ENCODE data around the gene CST7.
A peak's percentile ranks its signal among the peaks of the same experiment; 100 is the strongest.

The CST7 gene, protein sequence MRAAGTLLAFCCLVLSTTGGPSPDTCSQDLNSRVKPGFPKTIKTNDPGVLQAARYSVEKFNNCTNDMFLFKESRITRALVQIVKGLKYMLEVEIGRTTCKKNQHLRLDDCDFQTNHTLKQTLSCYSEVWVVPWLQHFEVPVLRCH

DNA sequence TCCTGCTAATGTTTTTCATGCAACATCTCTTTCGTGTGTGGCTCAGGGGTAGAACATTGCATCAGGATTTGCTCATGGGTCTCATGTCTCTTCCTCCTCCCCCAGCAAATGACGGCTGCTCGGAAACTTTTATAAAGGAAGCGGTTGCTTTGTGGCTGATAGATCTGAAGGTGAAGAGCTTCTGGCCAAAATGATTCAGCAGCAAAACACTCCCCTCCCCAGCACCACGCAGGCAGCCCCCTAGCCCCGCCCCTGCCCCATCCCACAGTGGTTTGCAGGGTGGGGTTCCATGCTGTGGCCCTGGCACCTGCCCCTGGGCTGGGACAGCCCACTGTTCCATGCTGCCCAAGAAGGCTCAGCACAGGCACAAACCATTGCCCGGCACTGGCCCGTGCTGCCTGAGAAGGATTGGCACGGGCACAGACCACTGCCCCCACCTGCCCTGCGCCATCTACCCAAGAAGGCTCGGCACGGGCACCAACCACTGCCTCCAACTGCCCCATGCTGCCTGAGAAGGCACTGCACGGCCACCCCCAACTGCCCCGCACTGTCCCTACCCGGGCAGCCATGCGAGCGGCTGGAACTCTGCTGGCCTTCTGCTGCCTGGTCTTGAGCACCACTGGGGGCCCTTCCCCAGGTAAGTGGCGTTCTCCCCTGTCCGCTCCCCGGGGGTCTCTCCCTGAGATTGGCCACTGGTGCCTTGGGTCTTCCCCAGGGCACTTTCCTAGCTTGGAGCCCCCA lies at the start of gene CST7:
CST7 (plus strand) TSS at position 331 of the 741 bp plus-strand sequence; CDS start at position 568, 237 bp downstream.
- no peak within 1 kb of the TSS for H3K9ac ChIP-seq (ENCODE audit: low read length in 2 of 2)

DNA sequence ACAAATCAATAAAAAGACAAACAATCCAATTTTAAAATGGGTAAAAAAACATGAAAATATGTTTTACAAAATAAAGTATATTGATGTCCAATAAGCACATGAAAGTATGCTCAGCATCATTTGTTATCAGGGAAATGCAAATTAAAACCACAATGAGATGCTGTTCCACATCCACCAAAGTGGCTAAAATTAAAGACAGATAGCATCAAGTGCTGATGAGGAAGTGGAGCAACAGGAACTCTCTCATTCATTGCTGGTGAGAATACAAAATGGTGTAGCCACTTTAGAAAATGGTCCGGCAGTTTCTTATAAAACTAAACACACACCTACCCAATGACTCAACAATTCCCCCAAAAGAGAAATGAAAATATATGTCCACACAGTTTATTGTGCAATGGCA lies 42.3 kb upstream of the CST7 start:
- Histone ChIP-seq H3K9me3 (ENCODE audit: control insufficient read depth in 2 of 2, low read length in 2 of 2) (peaks cover 0 to 8% of the 10 kb centered on the region in 2 donors), H3K36me3 (ENCODE audit: control insufficient read depth in 2 of 2, insufficient read depth in 2 of 2, low read length in 2 of 2) (no peaks in the 10 kb centered on the region), H3K4me3 (ENCODE audit: low read length in 2 of 2) (no peak overlapping the region), H3K27ac (ENCODE audit: low read length) (no peak overlapping the region), H3K9ac (ENCODE audit: low read length in 2 of 2) (no peak overlapping the region), H3K27me3 (ENCODE audit: control insufficient read depth in 1 of 2, insufficient read depth in 2 of 2, low read length in 2 of 2) (no peaks in the 10 kb centered on the region), H3K4me1 (ENCODE audit: control insufficient read depth, insufficient read depth, low read length) (no peaks in the 10 kb centered on the region)

More for the DNA sequence above, at the start of gene CST7:
- Histone ChIP-seq H3K9me3 (ENCODE audit: control insufficient read depth in 2 of 2, low read length in 2 of 2) (no peaks in the 10 kb centered on the region), H3K27ac (ENCODE audit: low read length) (no peak within 1 kb of the TSS), H3K27me3 (ENCODE audit: control insufficient read depth in 1 of 2, insufficient read depth in 2 of 2, low read length in 2 of 2) (peaks cover 0 to 4% of the 10 kb centered on the region in 2 donors), H3K4me3 (ENCODE audit: low read length in 2 of 2) (peak within 1 kb of the TSS in 1 of 2 donors; percentile 3), H3K36me3 (ENCODE audit: control insufficient read depth in 2 of 2, insufficient read depth in 2 of 2, low read length in 2 of 2) (no peaks in the 10 kb centered on the region), H3K4me1 (ENCODE audit: control insufficient read depth, insufficient read depth, low read length) (no peaks in the 10 kb centered on the region)

DNA sequence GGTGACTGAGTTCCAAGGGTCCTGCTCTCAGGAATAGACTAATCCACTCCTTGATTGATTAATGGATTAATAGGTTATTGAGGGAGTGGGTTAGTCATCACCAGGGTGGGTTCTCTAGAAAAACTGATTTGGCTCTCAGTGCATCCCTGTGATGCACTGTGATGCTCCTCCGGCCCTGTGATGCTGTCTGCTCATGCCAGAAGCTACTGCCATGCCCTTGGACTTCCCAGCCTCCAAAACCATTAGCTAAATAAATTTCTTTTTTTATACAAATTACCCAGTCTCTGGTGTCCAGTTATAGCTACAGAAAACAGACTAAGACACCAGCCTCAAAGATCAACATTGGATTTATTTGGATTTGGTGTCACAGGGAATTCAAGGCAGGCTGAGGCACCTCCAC lies 40.4 kb upstream of the CST7 start:
- no peak overlapping the region for H3K4me3 ChIP-seq (ENCODE audit: low read length in 2 of 2)
- no peaks in the 10 kb centered on the region for H3K36me3 ChIP-seq (ENCODE audit: control insufficient read depth in 2 of 2, insufficient read depth in 2 of 2, low read length in 2 of 2)
- H3K9ac ChIP-seq (ENCODE audit: low read length in 2 of 2), result no peak overlapping the region
- H3K9me3 ChIP-seq (ENCODE audit: control insufficient read depth in 2 of 2, low read length in 2 of 2), result peaks cover 0 to 8% of the 10 kb centered on the region in 2 donors
- no peaks in the 10 kb centered on the region for H3K4me1 ChIP-seq (ENCODE audit: control insufficient read depth, insufficient read depth, low read length)
- H3K27ac ChIP-seq (ENCODE audit: low read length), result no peak overlapping the region
- peaks cover 0 to 2% of the 10 kb centered on the region in 2 donors for H3K27me3 ChIP-seq (ENCODE audit: control insufficient read depth in 1 of 2, insufficient read depth in 2 of 2, low read length in 2 of 2)

DNA sequence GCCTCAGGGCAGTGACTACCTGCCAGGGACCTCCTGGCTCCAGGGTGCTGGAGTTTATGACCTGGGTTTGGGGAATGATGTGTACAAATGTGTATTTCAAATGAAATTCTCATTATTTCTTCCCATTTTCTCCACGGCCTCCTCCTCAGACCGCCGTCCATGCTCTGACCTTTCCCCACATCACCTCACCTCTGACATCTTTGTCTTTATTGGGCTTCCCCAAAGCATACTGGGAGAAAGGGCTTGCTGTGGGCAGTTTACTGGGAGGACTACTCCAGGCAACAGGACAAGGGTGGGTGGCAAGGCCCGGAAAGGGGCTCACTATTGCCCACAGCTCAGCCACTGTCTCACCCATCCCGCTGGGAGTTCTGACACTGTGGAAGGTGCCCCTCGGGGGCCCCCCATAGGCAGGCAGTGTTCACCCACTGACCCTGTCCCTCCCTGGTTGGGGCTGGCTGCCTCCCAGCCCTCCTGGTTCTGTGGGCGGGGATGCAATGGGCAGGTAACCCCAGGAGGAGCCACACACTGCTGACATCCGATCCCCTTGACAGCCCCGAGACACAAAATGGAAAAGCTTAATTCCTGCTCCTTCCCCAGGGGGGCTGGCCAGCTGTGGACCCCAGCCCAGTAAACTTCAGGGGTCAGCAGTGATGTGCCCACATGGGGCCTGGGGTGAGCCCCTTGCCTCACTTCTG lies 39.8 kb upstream of the CST7 start:
- no peak overlapping the region for H3K4me3 ChIP-seq (ENCODE audit: low read length in 2 of 2)
- no peaks in the 10 kb centered on the region for H3K36me3 ChIP-seq (ENCODE audit: control insufficient read depth in 2 of 2, insufficient read depth in 2 of 2, low read length in 2 of 2)
- H3K9me3 ChIP-seq (ENCODE audit: control insufficient read depth in 2 of 2, low read length in 2 of 2), result peaks cover 0 to 8% of the 10 kb centered on the region in 2 donors
- peaks cover 0 to 2% of the 10 kb centered on the region in 2 donors for H3K27me3 ChIP-seq (ENCODE audit: control insufficient read depth in 1 of 2, insufficient read depth in 2 of 2, low read length in 2 of 2)
- no peaks in the 10 kb centered on the region for H3K4me1 ChIP-seq (ENCODE audit: control insufficient read depth, insufficient read depth, low read length)
- no peak overlapping the region for H3K27ac ChIP-seq (ENCODE audit: low read length)
- H3K9ac ChIP-seq (ENCODE audit: low read length in 2 of 2), result no peak overlapping the region

DNA sequence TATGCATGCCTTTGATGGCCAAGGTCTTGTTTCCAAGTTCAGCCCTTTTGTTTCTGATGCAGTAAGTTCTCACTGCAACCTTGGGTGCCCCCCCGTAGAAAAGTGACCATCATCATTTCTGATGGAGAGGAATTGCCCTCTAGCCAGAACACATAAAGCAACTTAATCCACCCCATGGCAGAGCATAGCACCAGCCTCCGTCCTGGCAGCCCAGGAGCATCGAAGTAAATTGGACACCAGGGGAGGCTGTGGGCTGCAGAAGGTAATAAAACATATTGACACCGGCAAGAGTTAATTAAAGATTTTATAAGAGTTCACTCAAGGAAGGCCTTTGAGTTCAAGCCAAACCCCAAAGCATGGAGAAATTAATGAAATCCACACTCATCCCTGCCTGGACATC lies 39.2 kb upstream of the CST7 start:
- peaks cover 0 to 2% of the 10 kb centered on the region in 2 donors for H3K27me3 ChIP-seq (ENCODE audit: control insufficient read depth in 1 of 2, insufficient read depth in 2 of 2, low read length in 2 of 2)
- no peak overlapping the region for H3K27ac ChIP-seq (ENCODE audit: low read length)
- H3K36me3 ChIP-seq (ENCODE audit: control insufficient read depth in 2 of 2, insufficient read depth in 2 of 2, low read length in 2 of 2), result no peaks in the 10 kb centered on the region
- H3K4me1 ChIP-seq (ENCODE audit: control insufficient read depth, insufficient read depth, low read length), result no peaks in the 10 kb centered on the region
- H3K9ac ChIP-seq (ENCODE audit: low read length in 2 of 2), result no peak overlapping the region
- no peak overlapping the region for H3K4me3 ChIP-seq (ENCODE audit: low read length in 2 of 2)
- peaks cover 0 to 8% of the 10 kb centered on the region in 2 donors for H3K9me3 ChIP-seq (ENCODE audit: control insufficient read depth in 2 of 2, low read length in 2 of 2)

DNA sequence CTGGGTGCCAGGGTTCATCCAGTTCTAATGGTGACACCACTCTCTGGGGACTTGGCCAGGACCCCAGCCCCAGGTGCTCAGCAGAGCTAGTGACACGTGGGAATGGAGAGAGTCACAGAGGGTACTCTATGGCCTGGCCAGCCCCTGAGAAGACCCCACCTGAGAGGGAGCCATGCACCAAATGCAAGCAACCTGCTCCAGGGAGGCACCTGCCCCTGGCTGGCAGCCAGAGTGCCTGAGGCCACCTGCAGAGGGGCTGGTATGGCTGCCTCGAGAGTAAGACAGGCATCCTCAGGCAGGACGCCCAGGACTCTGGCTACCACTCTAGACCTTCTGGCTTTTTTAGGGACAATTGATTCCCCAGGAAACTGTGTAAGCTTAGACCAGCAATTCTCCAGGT lies 38.6 kb upstream of the CST7 start:
- no peaks in the 10 kb centered on the region for H3K4me1 ChIP-seq (ENCODE audit: control insufficient read depth, insufficient read depth, low read length)
- H3K27ac ChIP-seq (ENCODE audit: low read length), result no peak overlapping the region
- H3K36me3 ChIP-seq (ENCODE audit: control insufficient read depth in 2 of 2, insufficient read depth in 2 of 2, low read length in 2 of 2), result no peaks in the 10 kb centered on the region
- no peak overlapping the region for H3K4me3 ChIP-seq (ENCODE audit: low read length in 2 of 2)
- peaks cover 0 to 8% of the 10 kb centered on the region in 2 donors for H3K9me3 ChIP-seq (ENCODE audit: control insufficient read depth in 2 of 2, low read length in 2 of 2)
- peaks cover 0 to 2% of the 10 kb centered on the region in 2 donors for H3K27me3 ChIP-seq (ENCODE audit: control insufficient read depth in 1 of 2, insufficient read depth in 2 of 2, low read length in 2 of 2)
- H3K9ac ChIP-seq (ENCODE audit: low read length in 2 of 2), result no peak overlapping the region

DNA sequence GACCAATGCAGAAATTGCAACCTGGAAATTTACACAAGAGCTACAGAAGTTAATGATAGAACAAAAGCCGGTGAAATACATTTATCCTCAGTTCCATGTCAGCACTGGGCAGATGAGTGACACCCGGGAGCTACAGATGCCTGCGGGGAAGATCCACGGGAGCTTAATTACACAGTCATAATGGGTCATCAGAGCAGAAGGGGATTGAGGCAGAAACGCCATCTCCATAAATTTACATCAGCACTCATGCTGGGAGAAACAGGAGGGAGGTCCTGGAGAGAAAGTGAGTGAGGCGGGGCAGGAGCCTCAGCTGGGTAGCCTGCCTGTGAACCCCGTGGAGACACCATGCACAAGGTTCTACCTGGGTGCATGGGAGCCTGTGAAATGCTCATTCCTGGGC lies 37.6 kb upstream of the CST7 start:
- H3K9ac ChIP-seq (ENCODE audit: low read length in 2 of 2), result no peak overlapping the region
- H3K4me3 ChIP-seq (ENCODE audit: low read length in 2 of 2), result no peak overlapping the region
- no peak overlapping the region for H3K27ac ChIP-seq (ENCODE audit: low read length)
- H3K36me3 ChIP-seq (ENCODE audit: control insufficient read depth in 2 of 2, insufficient read depth in 2 of 2, low read length in 2 of 2), result no peaks in the 10 kb centered on the region
- H3K9me3 ChIP-seq (ENCODE audit: control insufficient read depth in 2 of 2, low read length in 2 of 2), result peaks cover 0 to 8% of the 10 kb centered on the region in 2 donors
- no peaks in the 10 kb centered on the region for H3K4me1 ChIP-seq (ENCODE audit: control insufficient read depth, insufficient read depth, low read length)
- H3K27me3 ChIP-seq (ENCODE audit: control insufficient read depth in 1 of 2, insufficient read depth in 2 of 2, low read length in 2 of 2), result peaks cover 0 to 2% of the 10 kb centered on the region in 2 donors

DNA sequence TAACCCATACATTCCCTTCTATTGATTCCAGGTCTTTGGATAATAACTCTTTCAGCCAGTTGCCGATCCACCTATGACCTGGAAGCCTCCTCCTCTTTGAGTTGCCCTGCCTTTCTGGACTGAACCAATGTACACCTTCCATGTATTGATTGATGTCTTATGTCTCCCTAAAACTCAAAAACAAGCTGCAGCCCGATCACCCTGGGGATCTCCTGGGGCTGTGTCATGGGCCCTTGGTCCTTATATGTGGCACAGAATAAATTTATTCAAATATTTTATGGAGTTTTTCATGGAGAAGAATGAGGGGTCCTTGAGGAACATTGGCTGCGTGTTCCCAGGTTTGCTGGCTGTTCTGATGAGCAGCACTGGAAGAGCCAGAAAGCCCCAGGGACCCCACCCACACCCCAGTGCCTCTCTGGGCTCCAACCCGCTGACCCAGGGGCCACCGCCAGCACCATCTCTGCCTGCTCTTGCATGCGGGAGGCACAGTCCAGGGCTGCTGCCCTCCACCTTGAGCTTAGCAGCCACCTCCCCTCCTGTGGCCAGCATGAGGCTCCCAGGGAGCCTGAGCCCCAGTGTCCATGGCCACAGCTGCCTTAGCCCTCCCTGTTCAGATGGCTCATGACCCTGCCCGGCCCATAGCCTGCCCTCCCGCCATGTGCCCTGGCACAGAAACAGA lies 36.5 kb upstream of the CST7 start:
- no peaks in the 10 kb centered on the region for H3K4me1 ChIP-seq (ENCODE audit: control insufficient read depth, insufficient read depth, low read length)
- no peak overlapping the region for H3K27ac ChIP-seq (ENCODE audit: low read length)
- H3K36me3 ChIP-seq (ENCODE audit: control insufficient read depth in 2 of 2, insufficient read depth in 2 of 2, low read length in 2 of 2), result no peaks in the 10 kb centered on the region
- peaks cover 0 to 2% of the 10 kb centered on the region in 2 donors for H3K27me3 ChIP-seq (ENCODE audit: control insufficient read depth in 1 of 2, insufficient read depth in 2 of 2, low read length in 2 of 2)
- H3K9ac ChIP-seq (ENCODE audit: low read length in 2 of 2), result no peak overlapping the region
- peaks cover 0 to 8% of the 10 kb centered on the region in 2 donors for H3K9me3 ChIP-seq (ENCODE audit: control insufficient read depth in 2 of 2, low read length in 2 of 2)
- H3K4me3 ChIP-seq (ENCODE audit: low read length in 2 of 2), result no peak overlapping the region

DNA sequence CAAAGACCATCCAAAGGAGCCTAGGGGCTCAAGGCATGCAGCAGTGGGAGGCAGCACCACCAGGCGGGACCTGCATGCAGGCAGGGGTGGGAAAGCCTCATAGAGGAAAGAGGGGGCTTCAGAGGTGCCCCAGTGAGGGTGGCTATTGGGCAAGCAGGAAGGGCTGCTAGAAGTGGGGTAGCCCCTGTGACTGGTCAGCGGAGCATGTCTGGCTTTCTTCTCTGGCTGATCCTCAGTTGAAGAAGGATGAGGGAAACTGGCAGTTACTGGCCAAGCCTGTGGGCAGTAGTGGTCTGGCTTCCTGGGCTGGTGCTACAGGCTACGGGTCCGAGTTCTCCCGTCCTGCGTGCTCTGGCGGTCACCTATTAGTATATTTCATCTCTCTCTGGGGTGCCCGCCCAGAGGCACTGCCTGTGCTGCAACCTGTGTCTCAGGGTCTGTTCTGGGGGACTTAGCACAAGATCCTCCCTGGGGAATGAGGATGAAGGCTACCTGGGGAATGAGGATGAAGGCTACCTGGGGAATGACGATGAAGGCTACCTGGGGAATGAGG lies 35.9 kb upstream of the CST7 start:
- peaks cover 1% of the 10 kb centered on the region for H3K4me1 ChIP-seq (ENCODE audit: control insufficient read depth, insufficient read depth, low read length)
- H3K9me3 ChIP-seq (ENCODE audit: control insufficient read depth in 2 of 2, low read length in 2 of 2), result peaks cover 0 to 8% of the 10 kb centered on the region in 2 donors
- no peaks in the 10 kb centered on the region for H3K36me3 ChIP-seq (ENCODE audit: control insufficient read depth in 2 of 2, insufficient read depth in 2 of 2, low read length in 2 of 2)
- H3K27me3 ChIP-seq (ENCODE audit: control insufficient read depth in 1 of 2, insufficient read depth in 2 of 2, low read length in 2 of 2), result peaks cover 0 to 2% of the 10 kb centered on the region in 2 donors
- H3K4me3 ChIP-seq (ENCODE audit: low read length in 2 of 2), result no peak overlapping the region
- no peak overlapping the region for H3K9ac ChIP-seq (ENCODE audit: low read length in 2 of 2)
- H3K27ac ChIP-seq (ENCODE audit: low read length), result no peak overlapping the region

Data from stomach smooth muscle (tissue), 2 donors.